GM04503 (cell line): ENCODE measurements around the gene LZTS2.

Experiments
- DNase-seq: peaks from one replicate; pipeline ENCODE4 v3.0.0-alpha.2; 2012; ENCODE audit warnings: low read depth

LZTS2 gene

GRCh38 chr10:100978121-100978900 lies 21.3 kb upstream of the LZTS2 start:
- no peak for DNase-seq

GRCh38 chr10:100978901-100979195 lies 20.8 kb upstream of the LZTS2 start:
- no peak for DNase-seq

GRCh38 chr10:100979791-100980272 lies 19.8 kb upstream of the LZTS2 start:
- no peak for DNase-seq

GRCh38 chr10:100980311-100980710 lies 19.3 kb upstream of the LZTS2 start:
- DNase-seq: no peak

- DNase-seq: no peak
Observed at GRCh38 chr10:100980711-100981110, 18.9 kb upstream of the LZTS2 start.

GRCh38 chr10:100981178-100981772 lies 18.3 kb upstream of the LZTS2 start:
- DNase-seq: no peak

- no peak for DNase-seq
Observed at GRCh38 chr10:100982916-100983830, 16.4 kb upstream of the LZTS2 start.

- no peak for DNase-seq
Observed at GRCh38 chr10:100983868-100984671, 15.5 kb upstream of the LZTS2 start.

GRCh38 chr10:100984672-100985177 lies 14.9 kb upstream of the LZTS2 start:
- DNase-seq: no peak

- DNase-seq: no peak
Observed at GRCh38 chr10:100985336-100985735, 14.3 kb upstream of the LZTS2 start.

GRCh38 chr10:100986623-100986951 lies 13.0 kb upstream of the LZTS2 start:
- no peak for DNase-seq

GRCh38 chr10:100986952-100987684 lies 12.5 kb upstream of the LZTS2 start, which contains the start of the genes MRPL43 and TWNK:
MRPL43 (minus strand) TSS chr10:100987497; CDS start chr10:100987443, 54 bp downstream.
TWNK (plus strand) TSS chr10:100987543; CDS start chr10:100988211, 668 bp downstream.
- no peak for DNase-seq

- no peak for DNase-seq
Observed at GRCh38 chr10:100987685-100988049, 11.9 kb upstream of the LZTS2 start.

GRCh38 chr10:100988166-100988565 lies 11.4 kb upstream of the LZTS2 start:
- no peak for DNase-seq

GRCh38 chr10:100989088-100989487 lies 10.5 kb upstream of the LZTS2 start:
- no peak for DNase-seq

- DNase-seq: no peak
Observed at GRCh38 chr10:100993986-100994708, 5.5 kb upstream of the LZTS2 start.

GRCh38 chr10:100995181-100995580 lies 4.4 kb upstream of the LZTS2 start:
- no peak for DNase-seq

GRCh38 chr10:100996678-100997359 lies 2.8 kb upstream of the LZTS2 start:
- no peak for DNase-seq

- DNase-seq: no peak
Observed at GRCh38 chr10:100997360-100998182, 2.0 kb upstream of the LZTS2 start.
